DND-41 (cell line): Measurements from ENCODE around the gene GYS1.
"Not testable (repeated sequence)": the region's sequence is repeated elsewhere in the genome, so short reads cannot be mapped to it uniquely, and the experiment has no call there.

Experiments used
- ATAC-seq: fragments of 200-7000 bp; cut with Tn5 transposase; 3 replicates; pipeline ENCODE4 v1.9.1; 2021; ENCODE audit warnings: low read depth; ENCODE audit not compliant: insufficient read depth
- DNase-seq: peaks from one replicate; pipeline ENCODE4 v3.0.0-alpha.2; 2020
- H2AFZ ChIP-seq: 2 replicates; pipeline ENCODE4 v1.6.0; 2012; ENCODE audit warnings: low read depth, low read length
- H3K27ac ChIP-seq: 2 replicates; pipeline ENCODE4 v1.5.1; 2012; ENCODE audit warnings: low read length, inconsistent platforms
- H3K27me3 ChIP-seq: fragments of 200-600 bp; sonication (generic); 2 replicates; pipeline ENCODE4 v1.6.0; 2012; ENCODE audit warnings: low read length, mild to moderate bottlenecking, inconsistent platforms; ENCODE audit not compliant: insufficient read depth, poor library complexity
- H3K36me3 ChIP-seq: 2 replicates; pipeline ENCODE4 v1.5.1; 2012; ENCODE audit warnings: low read length, inconsistent platforms; ENCODE audit not compliant: insufficient read depth
- H3K4me1 ChIP-seq: 2 replicates; pipeline ENCODE4 v1.5.1; 2012; ENCODE audit warnings: mild to moderate bottlenecking, low read length; ENCODE audit not compliant: insufficient read depth
- H3K4me2 ChIP-seq: 2 replicates; pipeline ENCODE4 v1.6.0; 2012; ENCODE audit warnings: mild to moderate bottlenecking, moderate library complexity, low read length, inconsistent platforms; ENCODE audit not compliant: insufficient read depth
- H3K4me3 ChIP-seq, 2 experiments: fragments of 200-600 bp in 1 of 2; shearing (Covaris generic) in 1 of 2; 2 replicates each; pipeline ENCODE4 v1.5.1; 2012 to 2016; ENCODE audit warnings: inconsistent platforms in 2 of 2, low read length in 2 of 2, mild to moderate bottlenecking in 2 of 2, low read depth in 1 of 2, moderate library complexity in 1 of 2
- H3K79me2 ChIP-seq: 2 replicates; pipeline ENCODE4 v1.6.0; 2012; ENCODE audit warnings: low read length, inconsistent platforms; ENCODE audit not compliant: insufficient read depth
- H3K9ac ChIP-seq: 2 replicates; pipeline ENCODE4 v1.6.0; 2012; ENCODE audit warnings: low read depth, mild to moderate bottlenecking, inconsistent platforms, low read length, moderate library complexity
- H3K9me3 ChIP-seq: 2 replicates; pipeline ENCODE4 v1.5.1; 2012; ENCODE audit warnings: low read length, moderate library complexity, mild to moderate bottlenecking, inconsistent platforms; ENCODE audit not compliant: insufficient read depth, severe bottlenecking
- H4K20me1 ChIP-seq: 2 replicates; pipeline ENCODE4 v1.6.0; 2012; ENCODE audit warnings: low read length; ENCODE audit not compliant: insufficient read depth
- TF ChIP-seq, protein P1 (sequence below): IDR thresholded peaks from 2 replicates; pipeline ENCODE4 v1.5.1; 2012; ENCODE audit warnings: borderline replicate concordance, low read length, moderate library complexity, mild to moderate bottlenecking; ENCODE audit not compliant: poor library complexity, severe bottlenecking; ENCODE audit errors: extremely low read depth

The GYS1 gene

DNA sequence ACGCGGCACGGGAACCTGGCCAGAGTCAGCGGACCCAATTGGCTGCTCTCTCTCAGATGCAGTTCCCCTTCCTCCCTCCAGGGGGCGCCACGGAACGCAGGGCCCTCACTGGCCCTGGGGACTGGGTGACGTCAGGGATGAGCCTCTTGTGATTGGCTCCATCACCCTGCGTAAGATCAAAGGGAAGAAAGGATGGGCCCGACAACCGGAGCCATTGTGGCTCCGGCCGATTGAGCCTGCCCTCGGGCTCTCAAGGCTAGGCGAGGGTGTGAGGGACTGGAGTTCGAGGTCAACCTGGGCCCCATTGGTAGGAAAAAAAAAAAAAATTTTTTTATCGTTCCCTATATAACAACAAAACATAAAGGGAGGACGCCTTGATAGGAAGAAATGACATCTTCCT is 43.7 kb upstream of the GYS1 start, which contains the start of gene CGB1:
TSS of gene CGB1 (minus strand) at position 81 of the 400 bp plus-strand sequence. CDS start 184 bp downstream, outside the sequence.
- not testable (repeated sequence) for H3K9ac ChIP-seq, H3K4me2 ChIP-seq, H3K27me3 ChIP-seq, H3K27ac ChIP-seq, H3K4me3 ChIP-seq, H3K36me3 ChIP-seq, H4K20me1 ChIP-seq, H3K4me1 ChIP-seq, H2AFZ ChIP-seq, H3K79me2 ChIP-seq, H3K9me3 ChIP-seq
- DNase-seq: peak; percentile 54
- TF ChIP-seq, protein P1, sequence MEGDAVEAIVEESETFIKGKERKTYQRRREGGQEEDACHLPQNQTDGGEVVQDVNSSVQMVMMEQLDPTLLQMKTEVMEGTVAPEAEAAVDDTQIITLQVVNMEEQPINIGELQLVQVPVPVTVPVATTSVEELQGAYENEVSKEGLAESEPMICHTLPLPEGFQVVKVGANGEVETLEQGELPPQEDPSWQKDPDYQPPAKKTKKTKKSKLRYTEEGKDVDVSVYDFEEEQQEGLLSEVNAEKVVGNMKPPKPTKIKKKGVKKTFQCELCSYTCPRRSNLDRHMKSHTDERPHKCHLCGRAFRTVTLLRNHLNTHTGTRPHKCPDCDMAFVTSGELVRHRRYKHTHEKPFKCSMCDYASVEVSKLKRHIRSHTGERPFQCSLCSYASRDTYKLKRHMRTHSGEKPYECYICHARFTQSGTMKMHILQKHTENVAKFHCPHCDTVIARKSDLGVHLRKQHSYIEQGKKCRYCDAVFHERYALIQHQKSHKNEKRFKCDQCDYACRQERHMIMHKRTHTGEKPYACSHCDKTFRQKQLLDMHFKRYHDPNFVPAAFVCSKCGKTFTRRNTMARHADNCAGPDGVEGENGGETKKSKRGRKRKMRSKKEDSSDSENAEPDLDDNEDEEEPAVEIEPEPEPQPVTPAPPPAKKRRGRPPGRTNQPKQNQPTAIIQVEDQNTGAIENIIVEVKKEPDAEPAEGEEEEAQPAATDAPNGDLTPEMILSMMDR: peak; percentile 69
- peak; percentile 45; the same call in 1 of the 3 replicates for ATAC-seq

DNA sequence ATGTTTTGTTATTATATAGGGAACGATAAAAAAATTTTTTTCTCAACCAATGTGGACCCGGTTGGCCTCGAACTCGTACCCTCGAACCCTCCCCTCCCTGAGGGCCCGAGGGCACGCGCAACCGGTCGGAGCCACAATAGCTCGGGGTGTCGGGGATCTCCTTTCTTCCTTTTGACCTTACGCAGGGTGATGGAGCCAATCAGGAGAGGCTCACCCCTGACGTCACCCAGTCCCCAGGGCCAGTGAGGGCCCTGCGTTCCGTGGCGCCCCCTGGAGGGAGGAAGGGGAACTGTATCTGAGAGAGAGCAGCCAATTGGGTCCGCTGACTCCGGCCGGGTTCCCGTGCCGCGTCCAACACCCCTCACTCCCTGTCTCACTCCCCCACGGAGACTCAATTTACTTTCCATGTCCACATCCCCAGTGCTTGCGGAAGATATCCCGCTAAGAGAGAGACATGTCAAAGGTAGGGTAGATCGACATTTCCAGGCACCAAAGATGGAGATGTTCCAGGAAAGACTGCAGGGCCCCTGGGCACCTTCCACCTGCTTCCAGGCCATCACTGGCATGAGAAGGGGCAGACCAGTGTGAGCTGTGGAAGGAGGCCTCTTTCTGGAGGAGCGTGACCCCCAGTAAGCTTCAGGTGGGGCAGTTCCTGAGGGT is 38.7 kb upstream of the GYS1 start, which contains the start of gene CGB2:
TSS of gene CGB2 (plus strand) at position 249 of the 660 bp plus-strand sequence. CDS start at position 455, 206 bp downstream.
- not testable (repeated sequence) for H3K36me3 ChIP-seq, H4K20me1 ChIP-seq, H3K4me2 ChIP-seq, H3K4me3 ChIP-seq, H3K9ac ChIP-seq, H3K27ac ChIP-seq, H3K79me2 ChIP-seq, H3K27me3 ChIP-seq, H3K4me1 ChIP-seq, H3K9me3 ChIP-seq, H2AFZ ChIP-seq, ATAC-seq
- TF ChIP-seq, protein P1: peak; percentile 49
- peak; percentile 38 for DNase-seq

DNA sequence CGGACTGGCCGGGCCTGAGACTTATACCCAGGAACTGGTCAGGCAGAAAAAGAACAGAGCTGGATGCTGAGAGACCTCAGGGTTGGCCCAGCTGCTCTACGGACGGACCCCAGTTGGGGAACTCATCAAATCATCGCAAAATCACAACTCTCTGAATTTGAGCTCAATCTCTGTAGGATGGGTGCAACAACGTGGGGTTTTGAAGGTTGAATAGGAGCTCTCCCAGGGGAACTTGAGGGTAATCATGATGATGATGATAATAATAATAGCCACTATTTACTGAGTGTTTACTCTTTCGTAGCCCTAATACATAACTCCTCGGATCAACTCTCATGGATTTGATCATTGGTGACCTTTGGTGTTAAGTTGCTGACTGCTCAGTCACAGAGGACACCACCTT is 37.2 kb upstream of the GYS1 start:
- H4K20me1 ChIP-seq, H3K9ac ChIP-seq, H3K36me3 ChIP-seq, DNase-seq, ATAC-seq, H2AFZ ChIP-seq, H3K4me1 ChIP-seq, H3K4me2 ChIP-seq, H3K4me3 ChIP-seq, H3K79me2 ChIP-seq, H3K27me3 ChIP-seq, H3K27ac ChIP-seq, H3K9me3 ChIP-seq: not testable (repeated sequence)

DNA sequence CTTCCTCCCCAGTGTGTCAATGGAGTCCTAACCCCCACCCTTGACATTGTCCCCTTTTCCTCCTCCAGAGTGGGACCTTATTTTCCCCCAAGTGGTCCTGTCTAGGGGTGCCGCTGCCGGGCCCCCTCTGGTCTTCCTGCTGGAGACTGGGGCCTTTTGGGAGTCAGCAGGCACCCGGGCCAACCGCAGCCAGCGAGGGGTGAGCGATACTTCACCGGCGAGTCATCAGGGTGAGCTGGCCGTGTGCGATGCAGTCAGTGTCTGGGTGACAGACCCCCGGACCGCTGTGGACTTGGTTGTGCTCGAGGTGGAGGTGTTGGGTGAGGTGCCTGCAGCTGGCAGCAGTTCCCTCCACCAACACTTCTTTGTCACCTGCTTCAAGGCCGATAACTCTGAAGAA is 36.6 kb upstream of the GYS1 start:
- H2AFZ ChIP-seq, DNase-seq, H3K4me1 ChIP-seq, H3K9ac ChIP-seq, ATAC-seq, H3K79me2 ChIP-seq, H3K27me3 ChIP-seq, H3K36me3 ChIP-seq, H3K9me3 ChIP-seq, H3K4me3 ChIP-seq, H3K4me2 ChIP-seq, H3K27ac ChIP-seq, H4K20me1 ChIP-seq: not testable (repeated sequence)

DNA sequence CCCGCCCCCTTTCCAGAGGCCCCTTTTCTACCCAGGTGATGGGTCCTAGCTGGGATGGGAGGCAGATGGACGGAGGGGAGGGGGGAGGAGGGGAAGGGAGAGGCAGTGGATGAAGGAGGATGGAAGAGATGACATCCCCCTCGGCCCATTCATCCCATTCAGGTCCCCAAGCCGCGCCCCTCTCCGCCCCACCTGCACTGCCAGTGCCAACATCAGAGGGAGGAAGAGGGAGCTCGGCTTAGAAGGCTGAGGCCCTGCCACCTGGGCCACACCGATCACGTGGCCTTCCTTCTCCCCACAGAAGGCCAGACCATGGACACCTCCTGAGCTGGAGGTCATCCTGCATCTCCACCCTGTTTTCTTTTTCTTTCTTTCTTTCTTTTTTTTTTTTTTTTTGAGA is 35.6 kb upstream of the GYS1 start:
- H4K20me1 ChIP-seq, H3K36me3 ChIP-seq, DNase-seq, H3K4me1 ChIP-seq, H3K9ac ChIP-seq, H3K27me3 ChIP-seq, H3K79me2 ChIP-seq, H3K4me2 ChIP-seq, H2AFZ ChIP-seq, ATAC-seq, H3K4me3 ChIP-seq, H3K9me3 ChIP-seq, H3K27ac ChIP-seq: not testable (repeated sequence)

DNA sequence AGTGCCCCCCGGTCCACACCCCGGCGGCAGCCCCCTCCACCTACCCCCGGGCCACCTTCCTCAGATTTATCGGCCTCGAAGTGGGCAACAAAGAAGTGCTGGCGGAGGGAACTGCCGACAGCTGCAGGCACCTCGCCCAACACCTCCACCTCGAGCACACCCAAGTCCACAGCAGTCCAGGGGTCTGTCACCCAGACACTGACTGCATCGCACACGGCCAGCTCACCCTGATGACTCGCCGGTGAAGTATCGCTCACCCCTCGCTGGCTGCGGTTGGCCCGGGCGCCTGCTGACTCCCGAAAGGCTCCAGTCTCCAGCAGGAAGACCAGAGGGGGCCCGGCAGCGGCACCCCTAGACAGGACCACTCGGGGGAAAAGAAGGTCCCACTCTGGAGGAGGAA is 32.5 kb upstream of the GYS1 start:
- DNase-seq: not testable (repeated sequence)

DNA sequence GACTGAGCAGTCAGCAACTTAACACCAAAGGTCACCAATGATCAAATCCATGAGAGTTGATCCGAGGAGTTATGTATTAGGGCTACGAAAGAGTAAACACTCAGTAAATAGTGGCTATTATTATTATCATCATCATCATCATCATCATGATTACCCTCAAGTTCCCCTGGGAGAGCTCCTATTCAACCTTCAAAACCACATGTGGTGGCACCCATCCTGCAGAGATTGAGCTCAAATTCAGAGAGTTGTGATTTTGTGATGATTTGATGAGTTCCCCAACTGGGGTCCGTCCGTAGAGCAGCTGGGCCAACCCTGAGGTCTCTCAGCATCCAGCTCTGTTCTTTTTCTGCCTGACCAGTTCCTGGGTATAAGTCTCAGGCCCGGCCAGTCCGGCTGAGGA is 32.0 kb upstream of the GYS1 start:
- H4K20me1 ChIP-seq, DNase-seq, H3K4me3 ChIP-seq, ATAC-seq, H3K4me1 ChIP-seq, H3K36me3 ChIP-seq, H2AFZ ChIP-seq, H3K4me2 ChIP-seq, H3K79me2 ChIP-seq, H3K27ac ChIP-seq, H3K9ac ChIP-seq, H3K9me3 ChIP-seq, H3K27me3 ChIP-seq: not testable (repeated sequence)

More for the DNA sequence above, 32.5 kb upstream of the GYS1 start:
- ATAC-seq, H3K27ac ChIP-seq, H3K27me3 ChIP-seq, H3K36me3 ChIP-seq, H4K20me1 ChIP-seq, H3K4me2 ChIP-seq, H2AFZ ChIP-seq, H3K9me3 ChIP-seq, H3K79me2 ChIP-seq, H3K4me1 ChIP-seq, H3K4me3 ChIP-seq, H3K9ac ChIP-seq: not testable (repeated sequence)
